PC-9 (cell line): ENCODE data around the gene C11orf98.

ENCODE experiments used
- EZH2 ChIP-seq: fragments of 200-600 bp; sonication (generic); IDR thresholded peaks from 2 replicates; pipeline ENCODE4 v1.8.0; 2017; ENCODE audit warnings: antibody characterized with exemption, low read depth
- TF ChIP-seq, protein P1 (sequence below): fragments of 200-600 bp; sonication (generic); conservative IDR thresholded peaks from 2 replicates; pipeline ENCODE4 v1.6.1; 2017; ENCODE audit warnings: mixed run types, antibody characterized with exemption, mild to moderate bottlenecking, moderate library complexity

DNA sequence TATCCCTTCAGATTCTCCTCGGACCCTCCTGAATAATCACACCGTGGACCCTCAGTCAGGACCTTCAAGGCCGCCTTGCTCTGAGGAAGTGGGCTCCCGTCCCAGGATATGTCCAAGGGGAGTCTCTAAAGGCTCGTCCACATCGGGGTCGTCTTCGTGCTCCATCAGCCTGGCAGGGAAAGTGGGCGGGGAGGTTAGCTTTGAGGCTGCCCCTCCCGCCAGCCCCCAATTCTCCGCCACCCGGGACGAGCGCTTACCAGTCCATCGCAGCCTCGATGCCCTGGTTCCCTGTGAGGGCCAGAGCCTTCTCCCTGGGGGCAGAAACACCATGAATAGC lies 13.4 kb upstream of the C11orf98 start:
- TF ChIP-seq, protein P1, sequence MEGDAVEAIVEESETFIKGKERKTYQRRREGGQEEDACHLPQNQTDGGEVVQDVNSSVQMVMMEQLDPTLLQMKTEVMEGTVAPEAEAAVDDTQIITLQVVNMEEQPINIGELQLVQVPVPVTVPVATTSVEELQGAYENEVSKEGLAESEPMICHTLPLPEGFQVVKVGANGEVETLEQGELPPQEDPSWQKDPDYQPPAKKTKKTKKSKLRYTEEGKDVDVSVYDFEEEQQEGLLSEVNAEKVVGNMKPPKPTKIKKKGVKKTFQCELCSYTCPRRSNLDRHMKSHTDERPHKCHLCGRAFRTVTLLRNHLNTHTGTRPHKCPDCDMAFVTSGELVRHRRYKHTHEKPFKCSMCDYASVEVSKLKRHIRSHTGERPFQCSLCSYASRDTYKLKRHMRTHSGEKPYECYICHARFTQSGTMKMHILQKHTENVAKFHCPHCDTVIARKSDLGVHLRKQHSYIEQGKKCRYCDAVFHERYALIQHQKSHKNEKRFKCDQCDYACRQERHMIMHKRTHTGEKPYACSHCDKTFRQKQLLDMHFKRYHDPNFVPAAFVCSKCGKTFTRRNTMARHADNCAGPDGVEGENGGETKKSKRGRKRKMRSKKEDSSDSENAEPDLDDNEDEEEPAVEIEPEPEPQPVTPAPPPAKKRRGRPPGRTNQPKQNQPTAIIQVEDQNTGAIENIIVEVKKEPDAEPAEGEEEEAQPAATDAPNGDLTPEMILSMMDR, result no peak
- TF ChIP-seq EZH2, result no peak
